Measurements from ENCODE around the gene SLC10A1.

GRCh38 chr14:69779088-69779487 lies 18.0 kb downstream of the SLC10A1 start:
- TF ChIP-seq CTCF (IDR thresholded peaks at IDR 0.05): no peak
- TF ChIP-seq EZH2 (IDR thresholded peaks at IDR 0.05; ENCODE audit: borderline replicate concordance, insufficient read depth, low read depth, low read length, poor library complexity, severe bottlenecking): no peak
